Stimulated activated CD4-positive, alpha-beta T cell treated with anti-CD3 and anti-CD28 coated beads, Interleukin-2, amount 100 ng/mL, for 48 hours (primary cell): ENCODE measurements around the gene MALRD1.
"Not testable (repeated sequence)": the region's sequence is repeated elsewhere in the genome, so short reads cannot be mapped to it uniquely, and the experiment has no call there.

Source experiments
- DNase-seq, 2 donors: peaks; one replicate each; pipeline ENCODE4 v3.0.0-alpha.2; 2020

Gene MALRD1

DNA sequence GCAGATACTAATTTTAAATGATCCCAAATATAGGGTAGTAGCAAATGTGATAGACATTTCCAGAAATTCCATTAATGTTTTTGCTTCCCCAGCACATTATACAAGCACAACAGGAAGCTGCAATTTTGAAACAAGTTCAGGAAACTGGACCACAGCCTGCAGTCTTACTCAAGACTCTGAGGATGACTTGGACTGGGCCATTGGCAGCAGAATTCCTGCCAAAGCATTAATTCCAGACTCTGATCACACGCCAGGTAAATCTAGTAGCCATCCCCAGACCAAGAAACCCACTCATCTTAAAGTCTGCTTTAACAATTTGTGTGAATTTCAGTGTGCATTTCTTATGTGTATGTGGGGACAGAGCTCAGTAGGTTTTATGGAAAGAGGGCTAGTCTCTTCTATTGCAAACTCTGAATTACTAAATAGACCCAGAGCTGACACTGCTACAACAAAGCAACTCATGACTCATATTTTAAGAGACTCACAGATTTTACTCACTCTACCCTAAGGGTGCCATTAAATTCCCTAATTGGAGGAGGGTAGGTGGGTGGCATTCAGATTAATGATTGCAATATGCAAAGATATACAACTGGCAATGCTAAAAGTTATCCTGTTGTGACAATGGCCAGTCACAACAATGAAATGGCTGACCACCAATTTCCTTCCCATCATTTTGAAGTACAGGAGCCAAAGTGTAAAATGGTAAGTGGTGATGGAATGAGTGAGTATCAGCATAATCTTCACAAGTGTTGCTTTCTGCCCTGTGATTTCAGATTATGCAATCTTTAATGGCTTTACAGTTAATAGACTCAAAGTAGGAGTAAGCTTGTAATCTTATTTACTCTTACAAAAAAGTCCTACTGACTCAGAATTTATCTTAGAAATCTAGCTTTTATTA lies 450.0 kb downstream of the MALRD1 start:
- DNase-seq = no peak

DNA sequence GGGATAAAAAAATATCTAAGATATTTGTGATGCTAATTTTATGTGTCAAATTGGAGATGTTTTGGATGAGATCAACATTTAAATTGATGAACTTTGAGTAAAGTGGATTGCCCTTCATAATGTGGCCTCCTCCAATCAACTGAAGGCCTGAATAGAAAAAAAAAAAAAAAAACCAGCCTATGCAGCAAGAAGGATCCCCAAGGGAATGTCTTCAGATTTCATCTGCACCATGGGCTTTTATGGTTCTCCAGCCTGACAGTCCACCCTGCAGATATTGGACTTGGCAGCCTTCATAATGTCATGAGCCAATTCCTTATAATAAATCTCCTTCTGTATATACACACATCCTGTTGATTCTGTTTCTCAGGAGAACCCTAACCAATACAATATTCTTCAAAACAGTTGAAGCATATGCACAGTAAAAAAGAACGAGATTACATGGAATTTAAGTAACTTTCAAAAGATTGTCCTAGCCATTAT lies 450.7 kb downstream of the MALRD1 start:
- DNase-seq = no peak

GRCh38 chr10:19500959-19501358 lies 452.4 kb downstream of the MALRD1 start:
- no peak for DNase-seq

DNA sequence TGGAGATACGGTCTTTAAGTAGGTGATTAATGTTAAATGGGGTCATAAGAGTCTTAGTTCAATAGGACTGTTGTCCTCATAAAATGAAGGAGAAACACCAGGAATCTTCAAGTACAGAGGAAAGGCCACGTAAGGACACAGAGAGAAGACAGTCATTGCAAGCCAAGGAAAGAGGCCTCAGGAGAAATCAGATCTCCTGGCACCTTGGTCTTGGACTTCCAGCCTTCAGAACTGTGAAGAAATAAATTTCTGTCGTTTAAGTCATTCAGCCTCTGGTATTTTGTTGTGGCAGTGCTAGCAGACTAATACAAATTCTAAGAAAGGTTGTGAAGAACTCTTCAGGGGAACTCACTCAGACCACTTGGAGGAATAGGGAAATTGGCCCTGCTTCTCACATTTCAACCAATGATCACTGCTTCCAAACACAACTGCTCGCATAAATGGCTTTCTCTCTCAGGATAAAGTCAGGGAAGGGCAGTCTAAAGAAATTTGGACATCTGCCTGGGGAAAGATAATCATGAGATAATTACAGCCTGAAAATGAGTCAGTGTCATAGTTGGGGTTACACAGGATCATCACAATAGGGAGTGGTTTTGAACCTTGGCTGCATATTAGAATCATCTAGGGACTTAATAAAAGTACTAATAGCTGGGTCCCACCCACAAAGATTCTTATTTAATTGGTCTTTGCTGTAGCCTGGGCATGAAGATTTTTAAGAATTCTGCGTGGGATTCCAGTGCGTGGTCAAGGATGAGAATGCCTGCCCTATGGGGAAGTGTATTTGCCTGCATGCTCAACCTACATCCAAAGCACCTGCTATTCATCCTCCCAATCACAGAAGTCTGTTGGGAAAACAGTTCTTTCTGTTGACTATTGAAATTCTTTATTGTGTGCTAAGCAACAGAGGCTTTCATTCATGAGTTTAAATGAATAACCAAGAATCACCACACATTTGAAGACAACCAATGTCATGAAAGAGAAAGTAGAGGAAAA lies 457.0 kb downstream of the MALRD1 start:
- DNase-seq = no peak

DNA sequence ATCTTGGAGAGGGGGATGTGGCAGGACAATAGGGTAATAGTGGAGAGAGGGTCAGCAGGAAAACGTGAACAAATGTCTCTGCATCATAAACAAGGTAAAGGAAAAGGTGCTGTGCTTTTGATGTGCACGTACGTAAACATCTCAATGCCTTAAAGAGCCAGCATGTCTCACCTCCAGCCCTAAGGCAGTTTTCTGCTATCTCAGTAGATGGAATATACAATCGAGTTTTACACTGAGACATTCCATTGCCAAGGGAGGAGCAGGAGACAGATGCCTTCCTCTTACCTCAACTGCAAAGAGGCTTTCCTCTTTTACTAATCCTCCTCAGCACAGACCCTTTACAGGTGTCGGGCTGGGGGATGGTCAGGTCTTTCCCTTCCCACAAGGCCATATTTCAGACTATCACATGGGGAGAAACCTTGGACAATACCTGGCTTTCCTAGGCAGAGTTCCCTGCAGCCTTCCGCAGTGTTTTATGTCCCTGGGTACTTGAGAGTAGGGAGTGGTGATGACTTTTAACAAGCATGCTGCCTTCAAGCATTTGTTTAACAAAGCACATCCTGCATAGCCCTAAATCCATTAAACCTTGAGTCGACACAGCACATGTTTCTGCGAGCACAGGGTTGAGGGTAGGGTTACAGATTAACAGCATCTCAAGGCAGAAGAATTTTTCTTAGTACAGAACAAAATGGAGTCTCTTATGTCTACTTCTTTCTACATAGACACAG lies 461.6 kb downstream of the MALRD1 start:
- not testable (repeated sequence) for DNase-seq

- no peak for DNase-seq
These were observed 469.5 kb downstream of the MALRD1 start for GRCh38 chr10:19518109-19518508.

- DNase-seq = no peak
These were observed 470.0 kb downstream of the MALRD1 start for GRCh38 chr10:19518632-19519031.

DNA sequence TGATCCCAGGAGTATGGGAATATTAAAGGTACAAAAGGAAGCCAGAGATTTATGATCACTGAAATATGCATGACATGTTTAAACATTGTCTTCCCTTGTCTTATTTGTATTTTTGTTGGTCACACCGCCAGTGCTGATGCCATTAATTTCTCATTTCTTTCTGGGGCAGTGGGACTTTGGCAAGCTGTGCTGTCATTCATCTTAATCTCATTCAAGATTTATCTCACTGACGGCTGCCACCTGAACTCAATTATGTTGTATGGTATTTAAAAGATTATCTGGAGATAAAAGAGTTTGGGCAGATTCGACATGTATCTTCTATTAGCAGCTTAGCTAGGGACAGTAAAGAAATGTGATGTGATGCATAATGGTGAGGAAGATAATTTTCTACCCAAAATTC lies 482.7 kb downstream of the MALRD1 start:
- no peak for DNase-seq

DNA sequence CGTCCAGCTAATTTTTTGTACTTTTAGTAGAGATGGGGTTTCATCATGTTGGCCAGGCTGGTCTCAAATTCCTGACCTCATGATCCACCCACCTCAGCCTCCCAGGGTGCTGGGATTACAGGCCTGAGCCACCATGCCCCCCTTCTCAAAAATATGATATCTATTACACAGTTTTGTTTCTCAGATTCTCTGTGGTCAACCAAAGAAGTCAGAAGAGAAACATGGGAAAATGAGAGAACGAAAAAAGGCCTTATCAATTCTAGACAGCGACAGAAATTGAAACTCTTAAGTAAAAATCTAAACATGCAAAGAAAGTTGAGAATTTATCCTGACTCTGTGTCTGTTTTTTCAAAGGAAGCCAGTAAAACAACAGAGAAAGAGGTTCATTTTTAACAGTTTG lies 483.8 kb downstream of the MALRD1 start:
- DNase-seq = no peak

DNA sequence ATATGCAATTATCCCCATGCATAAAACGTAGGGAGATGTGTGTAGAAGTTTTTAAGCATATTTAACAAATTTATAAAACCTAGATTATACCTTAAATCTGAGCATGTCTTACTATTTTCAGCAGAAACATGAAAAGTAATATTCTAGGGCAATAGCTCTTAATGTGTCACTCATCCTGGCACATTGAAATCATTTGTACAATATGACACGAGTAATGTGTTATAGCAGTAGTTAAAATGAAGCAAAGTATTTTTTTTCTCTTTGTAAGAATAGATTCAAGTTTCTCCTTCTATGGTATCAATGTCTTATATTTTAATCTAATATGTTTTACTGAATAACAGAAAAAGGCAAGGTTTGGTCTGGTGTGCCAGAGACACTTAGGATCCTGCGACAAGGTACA lies 492.7 kb downstream of the MALRD1 start:
- DNase-seq = no peak

DNA sequence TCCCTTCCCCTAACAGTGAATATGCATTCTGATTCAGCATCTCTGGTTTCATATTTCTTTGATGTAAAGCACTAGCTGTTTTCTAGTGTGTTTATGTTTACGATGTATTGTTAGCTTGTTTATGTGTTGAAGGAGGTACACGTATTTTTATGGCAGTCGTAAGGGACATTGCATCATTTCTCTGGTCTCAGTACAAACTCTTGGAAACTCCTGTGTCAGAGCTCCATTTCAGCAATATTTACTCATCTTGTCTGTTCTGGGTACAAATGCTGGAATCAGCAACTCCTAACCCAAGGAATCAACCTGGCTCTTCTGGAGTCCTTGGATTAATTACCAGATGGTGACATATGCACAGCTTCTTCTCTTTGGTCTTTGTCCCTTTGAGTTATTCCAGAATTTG lies 497.6 kb downstream of the MALRD1 start:
- no peak for DNase-seq

- no peak for DNase-seq
These were observed 500.9 kb downstream of the MALRD1 start for GRCh38 chr10:19549503-19549902.

DNA sequence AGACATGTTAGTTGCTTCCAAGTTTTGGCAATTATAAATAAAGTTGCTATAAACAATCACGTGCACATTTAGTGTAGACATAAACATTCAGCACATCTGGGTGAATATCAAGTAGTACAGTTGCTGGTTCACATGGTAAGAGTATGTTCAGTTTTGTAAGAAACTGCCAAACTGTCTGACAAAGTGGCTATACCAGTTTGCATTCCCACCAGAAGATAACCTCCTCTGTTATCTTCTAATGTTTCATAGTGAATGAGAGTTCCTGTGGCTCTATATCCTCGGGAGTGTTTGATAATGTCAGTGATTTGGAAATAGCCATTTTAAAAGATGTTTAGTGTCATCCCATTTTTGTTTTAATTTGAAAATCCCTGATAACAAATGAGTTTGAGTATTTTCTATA lies 508.1 kb downstream of the MALRD1 start:
- DNase-seq = no peak

DNA sequence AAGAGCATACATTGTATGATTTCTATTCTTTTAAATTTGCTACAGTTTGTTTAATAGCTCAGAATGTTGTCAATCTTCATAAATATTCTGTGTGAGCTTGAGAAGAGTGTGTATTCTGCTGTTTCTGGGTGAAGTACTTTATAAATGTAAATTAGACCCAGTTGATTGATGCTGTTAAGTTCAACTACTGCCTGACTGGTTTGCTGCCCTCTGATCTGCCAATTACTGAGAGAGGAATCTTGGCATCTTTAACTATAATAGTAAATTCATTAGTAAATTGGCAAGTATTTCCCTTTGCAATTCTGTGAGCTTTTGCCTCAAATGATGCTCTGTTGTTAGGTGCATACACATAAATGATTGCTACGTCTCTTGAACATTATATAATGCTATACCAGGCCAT lies 512.6 kb downstream of the MALRD1 start:
- DNase-seq = no peak

GRCh38 chr10:19563388-19564141 lies 515.0 kb downstream of the MALRD1 start:
- no peak for DNase-seq

- DNase-seq = no peak
These were observed 521.5 kb downstream of the MALRD1 start for GRCh38 chr10:19570120-19570519.

DNA sequence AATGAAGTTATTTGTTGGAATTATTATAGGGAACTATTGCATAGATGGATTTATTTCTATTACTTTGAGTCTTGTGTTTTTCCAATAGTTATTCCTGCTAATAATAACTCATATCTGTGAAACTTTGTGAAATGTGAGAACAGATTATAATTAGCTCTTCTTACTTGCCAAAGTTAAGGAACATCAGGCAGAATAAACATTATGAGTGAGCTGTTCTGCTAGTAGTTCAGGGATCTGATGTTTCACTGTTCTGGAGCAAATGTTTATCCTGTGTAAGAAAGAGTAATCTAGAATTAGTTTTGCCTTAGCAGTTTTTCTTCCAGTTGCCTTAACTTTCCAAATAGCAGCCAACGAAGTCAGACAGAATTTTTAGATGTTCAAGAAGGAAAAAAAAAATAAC lies 522.4 kb downstream of the MALRD1 start:
- no peak for DNase-seq

DNA sequence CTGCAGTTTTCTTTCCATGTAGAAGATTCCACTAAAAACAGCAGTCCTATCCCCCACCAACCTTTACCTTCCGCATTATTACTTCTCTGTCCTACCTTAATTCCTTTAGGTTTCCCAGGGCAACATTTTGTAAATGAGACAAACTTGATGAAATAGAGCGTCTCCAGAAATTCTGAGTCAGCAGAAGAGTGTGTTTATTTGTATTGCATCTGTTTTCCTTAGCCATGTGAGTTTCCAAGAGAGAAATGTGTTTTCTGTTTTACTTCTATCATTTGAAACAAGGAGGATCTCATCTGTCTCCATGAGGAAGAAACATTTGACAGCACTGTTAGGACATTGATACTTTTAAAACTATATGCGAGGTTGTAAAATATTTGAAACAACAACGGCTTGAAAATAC lies 523.5 kb downstream of the MALRD1 start:
- no peak for DNase-seq

DNA sequence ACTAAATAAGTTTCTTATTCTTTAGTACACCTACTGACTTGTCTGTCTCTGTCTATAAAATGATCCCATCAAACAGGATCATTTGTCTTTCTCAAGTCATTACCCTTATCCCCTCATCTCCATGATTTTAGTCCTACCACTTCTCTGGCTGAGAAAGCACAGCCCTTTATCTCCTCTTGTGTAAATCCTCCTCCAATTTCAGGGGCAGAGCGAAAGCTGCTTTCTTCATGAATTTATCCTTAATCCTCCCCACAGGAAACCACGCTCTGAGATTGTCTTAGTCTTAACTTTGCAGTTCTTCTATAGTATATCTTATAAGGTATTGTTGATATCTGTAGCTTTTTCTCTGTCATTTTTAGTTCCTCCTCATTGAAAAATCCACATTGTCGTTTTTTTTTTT lies 528.0 kb downstream of the MALRD1 start:
- no peak for DNase-seq

GRCh38 chr10:19577381-19577780 lies 528.8 kb downstream of the MALRD1 start:
- DNase-seq = no peak

GRCh38 chr10:19577807-19578206 lies 529.2 kb downstream of the MALRD1 start:
- DNase-seq = no peak

GRCh38 chr10:19578571-19578970 lies 530.0 kb downstream of the MALRD1 start:
- no peak for DNase-seq
